NB4 (cell line): ENCODE measurements around the gene RHAG.

Experiments
- DNase-seq: peaks from one replicate; pipeline ENCODE4 v3.0.0; 2010; ENCODE audit warnings: low read depth
- H3K4me3 ChIP-seq: one replicate; pipeline ENCODE4 v1.5.1; 2011; ENCODE audit warnings: mild to moderate bottlenecking, low read depth, low read length, moderate library complexity
- CTCF ChIP-seq: IDR thresholded peaks from one replicate; pipeline ENCODE4 v1.5.1; 2012; ENCODE audit warnings: low read depth, low read length
- MAX ChIP-seq: IDR thresholded peaks from 2 replicates; pipeline ENCODE4 v1.6.1; 2011; ENCODE audit warnings: low read depth, low read length
- MYC ChIP-seq: IDR thresholded peaks from 2 replicates; pipeline ENCODE4 v1.6.1; 2011; ENCODE audit warnings: low read depth, low read length
- POLR2A ChIP-seq: IDR thresholded peaks from 2 replicates; pipeline ENCODE4 v1.6.1; 2011; ENCODE audit warnings: mild to moderate bottlenecking; ENCODE audit not compliant: insufficient read length; ENCODE audit errors: extremely low read depth

Gene RHAG

GRCh38 chr6:49564552-49564951, 72.1 kb downstream of the RHAG start:
- no peak overlapping the region for H3K4me3 ChIP-seq
- DNase-seq, result no peak
- TF ChIP-seq MAX (no peak), CTCF (no peak), POLR2A (no peak), MYC (no peak)

GRCh38 chr6:49563006-49563886, 73.4 kb downstream of the RHAG start:
- DNase-seq, result no peak
- H3K4me3 ChIP-seq, result no peak overlapping the region

GRCh38 chr6:49558238-49558637, 78.4 kb downstream of the RHAG start:
- no peak for DNase-seq
- H3K4me3 ChIP-seq, result no peak overlapping the region
- TF ChIP-seq CTCF (no peak), MAX (no peak), MYC (no peak), POLR2A (no peak)

More at GRCh38 chr6:49563006-49563886, 73.4 kb downstream of the RHAG start:
- no peak for TF ChIP-seq CTCF
- TF ChIP-seq POLR2A, result no peak
- TF ChIP-seq MYC, result no peak
- TF ChIP-seq MAX, result no peak

GRCh38 chr6:49557177-49557576, 79.5 kb downstream of the RHAG start:
- TF ChIP-seq MYC (no peak), CTCF (no peak), MAX (no peak), POLR2A (no peak)
- DNase-seq, result no peak

GRCh38 chr6:49556429-49556837, 80.2 kb downstream of the RHAG start:
- H3K4me3 ChIP-seq, result no peak overlapping the region
- TF ChIP-seq POLR2A, result no peak
- 0 out of 2 replicates have a peak, but pooled peaks have one; percentile 25 for TF ChIP-seq MYC
- DNase-seq, result peak; percentile 56

More at GRCh38 chr6:49557177-49557576, 79.5 kb downstream of the RHAG start:
- H3K4me3 ChIP-seq, result no peak overlapping the region

GRCh38 chr6:49555951-49556350, 80.7 kb downstream of the RHAG start:
- no peak overlapping the region for H3K4me3 ChIP-seq
- TF ChIP-seq MAX (no peak), MYC (no peak), POLR2A (no peak), CTCF (no peak)
- no peak for DNase-seq
